ENCODE results near the gene NAP1L1. TPM values are rescaled to one million over a fixed set of nuclear protein-coding genes. Genes with fewer than 3 reads are reported as not detected.
A peak's percentile ranks its signal among the peaks of the same experiment; 100 is the strongest.

The NAP1L1 gene
- total RNA-seq, 1 donor = 203 TPM

DNA sequence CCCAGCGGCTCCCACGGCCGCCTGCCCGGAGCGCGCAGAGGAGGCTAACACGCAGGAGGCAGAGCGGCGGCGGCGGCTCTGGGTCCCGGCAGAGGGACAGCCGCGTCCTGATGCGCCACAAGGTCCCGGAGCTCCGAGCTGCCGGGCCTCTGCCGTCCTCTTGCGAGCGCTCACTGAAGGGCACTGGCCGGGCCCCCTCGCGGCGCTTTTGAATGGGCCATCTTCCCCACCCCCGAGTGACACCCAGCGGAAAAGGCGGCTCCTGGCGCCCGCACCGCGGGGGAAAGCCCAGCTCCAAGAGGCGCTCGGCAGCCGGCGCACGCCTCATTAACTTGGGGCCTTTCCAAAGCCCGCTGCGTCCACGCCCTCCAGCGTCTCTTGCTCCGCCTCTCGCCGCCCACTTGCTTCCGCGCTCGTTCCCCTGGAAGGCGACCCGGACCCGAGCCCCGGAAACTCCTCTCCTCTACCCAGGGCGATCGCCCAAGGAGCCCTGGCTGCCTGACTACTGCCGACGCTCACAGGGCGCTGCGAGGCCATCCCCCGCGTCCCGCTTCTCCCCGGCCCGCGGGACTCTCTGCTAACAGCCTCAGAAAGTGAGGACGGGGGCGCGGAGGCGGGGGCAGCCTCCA is 53.0 kb downstream of the NAP1L1 start, which contains the start of gene PHLDA1:
TSS of gene PHLDA1 (minus strand) at position 363 of the 629 bp plus-strand sequence.
- no peaks in the 10 kb centered on the region for H3K27me3 ChIP-seq (ENCODE audit: insufficient read depth, low read length)
- peaks cover 25% of the 10 kb centered on the region for H3K4me1 ChIP-seq (ENCODE audit: insufficient read depth, low read length)
- H3K79me2 ChIP-seq (ENCODE audit: insufficient read depth, low read length) = peaks cover 69% of the 10 kb centered on the region
- H3K4me2 ChIP-seq (ENCODE audit: insufficient read depth, low read length) = peak within 1 kb of the TSS; percentile 94
- no peaks in the 10 kb centered on the region for H3K9me3 ChIP-seq (ENCODE audit: low read depth, low read length)
- peak within 1 kb of the TSS; percentile 93 for H3K27ac ChIP-seq (ENCODE audit: low read depth, low read length)
- H3K36me3 ChIP-seq (ENCODE audit: insufficient read depth, low read length) = peaks cover 19% of the 10 kb centered on the region
- TF ChIP-seq, protein P1, sequence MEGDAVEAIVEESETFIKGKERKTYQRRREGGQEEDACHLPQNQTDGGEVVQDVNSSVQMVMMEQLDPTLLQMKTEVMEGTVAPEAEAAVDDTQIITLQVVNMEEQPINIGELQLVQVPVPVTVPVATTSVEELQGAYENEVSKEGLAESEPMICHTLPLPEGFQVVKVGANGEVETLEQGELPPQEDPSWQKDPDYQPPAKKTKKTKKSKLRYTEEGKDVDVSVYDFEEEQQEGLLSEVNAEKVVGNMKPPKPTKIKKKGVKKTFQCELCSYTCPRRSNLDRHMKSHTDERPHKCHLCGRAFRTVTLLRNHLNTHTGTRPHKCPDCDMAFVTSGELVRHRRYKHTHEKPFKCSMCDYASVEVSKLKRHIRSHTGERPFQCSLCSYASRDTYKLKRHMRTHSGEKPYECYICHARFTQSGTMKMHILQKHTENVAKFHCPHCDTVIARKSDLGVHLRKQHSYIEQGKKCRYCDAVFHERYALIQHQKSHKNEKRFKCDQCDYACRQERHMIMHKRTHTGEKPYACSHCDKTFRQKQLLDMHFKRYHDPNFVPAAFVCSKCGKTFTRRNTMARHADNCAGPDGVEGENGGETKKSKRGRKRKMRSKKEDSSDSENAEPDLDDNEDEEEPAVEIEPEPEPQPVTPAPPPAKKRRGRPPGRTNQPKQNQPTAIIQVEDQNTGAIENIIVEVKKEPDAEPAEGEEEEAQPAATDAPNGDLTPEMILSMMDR (IDR thresholded peaks at IDR 0.05; ENCODE audit: extremely low read depth, low read depth, low read length) = peak; percentile 42
- peaks cover 11% of the 10 kb centered on the region for H4K20me1 ChIP-seq (ENCODE audit: insufficient read depth, low read length)
- H2AFZ ChIP-seq (ENCODE audit: low read length) = peak within 1 kb of the TSS; percentile 57
- DNase-seq (ENCODE audit: insufficient read length, low spot score, missing footprints) = peak; percentile 98
- peak within 1 kb of the TSS; percentile 96 for H3K4me3 ChIP-seq (ENCODE audit: insufficient read depth, low read length)

DNA sequence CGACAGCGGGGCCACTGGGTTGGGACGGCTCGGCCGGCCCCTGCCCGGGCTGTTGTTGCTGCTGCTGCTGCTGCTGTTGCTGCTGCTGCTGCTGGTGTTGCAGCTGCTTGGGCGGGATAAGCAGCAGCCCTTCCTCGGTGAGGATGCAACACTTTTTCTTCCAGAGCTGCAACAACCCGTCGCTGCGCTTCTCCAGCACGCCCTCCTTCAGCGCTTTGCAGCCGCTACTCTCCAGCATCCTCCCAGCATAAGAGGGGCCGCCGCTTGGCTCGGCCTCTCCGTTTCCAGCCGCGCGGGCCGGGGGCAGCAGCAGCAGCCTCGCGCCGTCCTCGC is 53.4 kb downstream of the NAP1L1 start:
- DNase-seq (ENCODE audit: insufficient read length, low spot score, missing footprints) = peak; percentile 35
- Histone ChIP-seq H3K4me3 (ENCODE audit: insufficient read depth, low read length) (peak overlapping the region; percentile 96), H3K79me2 (ENCODE audit: insufficient read depth, low read length) (peaks cover 69% of the 10 kb centered on the region), H3K36me3 (ENCODE audit: insufficient read depth, low read length) (peaks cover 19% of the 10 kb centered on the region), H3K4me2 (ENCODE audit: insufficient read depth, low read length) (peak overlapping the region; percentile 90), H3K27ac (ENCODE audit: low read depth, low read length) (peak overlapping the region; percentile 93), H3K4me1 (ENCODE audit: insufficient read depth, low read length) (peaks cover 29% of the 10 kb centered on the region), H3K9me3 (ENCODE audit: low read depth, low read length) (no peaks in the 10 kb centered on the region), H3K27me3 (ENCODE audit: insufficient read depth, low read length) (no peaks in the 10 kb centered on the region), H2AFZ (ENCODE audit: low read length) (no peak overlapping the region), H4K20me1 (ENCODE audit: insufficient read depth, low read length) (peaks cover 11% of the 10 kb centered on the region)
- TF ChIP-seq, protein P1 (IDR thresholded peaks at IDR 0.05; ENCODE audit: extremely low read depth, low read depth, low read length) = no peak

DNA sequence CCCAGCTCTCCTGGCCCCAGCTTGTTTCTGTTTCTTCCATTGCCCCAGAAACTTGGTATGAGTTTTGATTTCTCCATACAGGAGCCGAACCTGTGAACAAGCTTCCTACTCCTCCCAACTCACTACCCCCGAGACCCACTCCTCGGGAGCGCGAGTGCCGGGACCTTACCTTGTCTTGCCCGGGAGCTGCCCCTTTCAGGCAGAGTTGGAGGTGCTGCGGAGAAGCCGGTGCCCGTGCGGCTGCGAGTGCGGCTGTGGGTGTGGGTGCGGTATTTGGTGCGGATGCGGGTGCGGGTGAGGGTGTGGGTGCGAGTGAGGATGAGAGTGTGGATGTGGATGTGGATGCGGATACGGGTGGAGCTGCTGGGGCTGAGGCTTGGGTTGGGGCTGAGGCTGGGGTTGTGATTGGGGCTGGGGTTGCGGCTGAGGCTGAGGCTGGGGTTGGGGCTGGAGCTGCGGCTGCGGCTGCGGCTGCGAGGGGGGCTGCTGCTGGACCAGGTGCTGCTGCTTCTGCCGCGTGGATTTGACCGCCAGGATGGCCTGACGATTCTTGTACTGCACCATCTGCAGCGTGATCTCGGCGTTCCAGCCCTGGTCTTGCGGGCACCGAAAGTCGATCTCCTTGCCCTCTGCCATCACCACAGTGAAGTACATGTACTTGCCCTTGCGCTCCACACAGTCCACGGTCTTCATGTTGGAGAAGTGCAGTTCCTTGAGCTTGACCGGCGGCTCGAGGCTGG is 54.0 kb downstream of the NAP1L1 start:
- DNase-seq (ENCODE audit: insufficient read length, low spot score, missing footprints) = peak; percentile 55

More for the DNA sequence above, 54.0 kb downstream of the NAP1L1 start:
- H3K27ac ChIP-seq (ENCODE audit: low read depth, low read length) = peak overlapping the region; percentile 93
- H3K4me3 ChIP-seq (ENCODE audit: insufficient read depth, low read length) = peak overlapping the region; percentile 96
- H3K9me3 ChIP-seq (ENCODE audit: low read depth, low read length) = no peaks in the 10 kb centered on the region
- peaks cover 34% of the 10 kb centered on the region for H3K4me1 ChIP-seq (ENCODE audit: insufficient read depth, low read length)
- peaks cover 11% of the 10 kb centered on the region for H4K20me1 ChIP-seq (ENCODE audit: insufficient read depth, low read length)
- peaks cover 65% of the 10 kb centered on the region for H3K79me2 ChIP-seq (ENCODE audit: insufficient read depth, low read length)
- TF ChIP-seq, protein P1 (IDR thresholded peaks at IDR 0.05; ENCODE audit: extremely low read depth, low read depth, low read length) = no peak
- no peak overlapping the region for H2AFZ ChIP-seq (ENCODE audit: low read length)
- H3K36me3 ChIP-seq (ENCODE audit: insufficient read depth, low read length) = peaks cover 19% of the 10 kb centered on the region
- no peaks in the 10 kb centered on the region for H3K27me3 ChIP-seq (ENCODE audit: insufficient read depth, low read length)
- H3K4me2 ChIP-seq (ENCODE audit: insufficient read depth, low read length) = peak overlapping the region; percentile 90

All from osteoblast (primary cell).